Measurements from ENCODE around the gene OTUD1. TPM values are rescaled to one million over a fixed set of nuclear protein-coding genes. Genes with fewer than 3 reads are reported as not detected.

The OTUD1 gene
- total and polyA plus RNA-seq, 2 of the 4 experiments (the other 2 are of a cell fraction), result 1.3 to 1.4 TPM

- no peak overlapping the region for H3K56ac ChIP-seq (ENCODE audit: extremely low read depth, insufficient read depth, low read length)
- H3K4ac ChIP-seq (ENCODE audit: low read depth, low read length), result peak overlapping the region; percentile 54
- H3K27me3 ChIP-seq (ENCODE audit: control insufficient read depth, insufficient read depth, low read length), result no peaks in the 10 kb centered on the region; the same call in 1 of the 2 replicates
- H2BK120ac ChIP-seq (ENCODE audit: low read depth, low read length), result peak overlapping the region; percentile 75; the same call in 1 of the 2 replicates
- DNase-seq, result peak; percentile 97
- H3K18ac ChIP-seq (ENCODE audit: low read depth, low read length), result 0 out of 2 replicates have a peak overlapping the region, but pooled peaks have one; percentile 16
- ChIA-PET CTCF (no interaction called here), POLR2A (ENCODE audit: unreplicated experiment) (no interaction called here)
- in situ Hi-C loops (cut with MboI; ENCODE audit: low sequenced_read_pairs) (no loop called here), intact Hi-C loops (cut with micrococcal nuclease) (loop anchor here (1.0 kb wide), 1 partner anchor 39 kb away; no protein-coding TSS in a partner anchor), dilution Hi-C loops (cut with HindIII; ENCODE audit: low sequenced_read_pairs, unreplicated experiment) (no loop called here)
- H3K9me3 ChIP-seq (ENCODE audit: control insufficient read depth, insufficient read depth, low read length), result no peaks in the 10 kb centered on the region
- no TSS peak for BruUV-seq (replicated peaks)
- 0 out of 2 replicates have a peak overlapping the region, but pooled peaks have one; percentile 55 for H3K14ac ChIP-seq (replicated peaks; ENCODE audit: low read depth, low read length)
- no peaks in the 10 kb centered on the region for H3K9me1 ChIP-seq (ENCODE audit: insufficient read depth, low read length)
- H2AK5ac ChIP-seq (ENCODE audit: low read depth, low read length), result 0 out of 2 replicates have a peak overlapping the region, but pooled peaks have one; percentile 56
- no CpG with 5 or more reads among the region's 7 CpGs for WGBS, 2 experiments (ENCODE audit: extremely low coverage in 2 of 2, insufficient read length in 1 of 2)
- no peak for TF ChIP-seq POLR2A (IDR thresholded peaks at IDR 0.05; ENCODE audit: low read depth, low read length)
- TF ChIP-seq BHLHE40 (IDR thresholded peaks at IDR 0.05; ENCODE audit: low read depth, low read length), result peak; percentile 50; the same call in 1 of the 2 replicates
- TF ChIP-seq MAZ (IDR thresholded peaks at IDR 0.05; ENCODE audit: borderline replicate concordance, low read depth, low read length), result no peak
- no peak for TF ChIP-seq RFX5 (IDR thresholded peaks at IDR 0.05; ENCODE audit: low read depth, low read length)
- no peak for TF ChIP-seq SMC3 (IDR thresholded peaks at IDR 0.05; ENCODE audit: low read depth, low read length)
- TF ChIP-seq RCOR1 (IDR thresholded peaks at IDR 0.05; ENCODE audit: insufficient replicate concordance, low read length), result peak; percentile 80
- TF ChIP-seq CTCF (conservative IDR thresholded peaks at IDR 0.05; ENCODE audit: low read depth, low read length), result no peak
- no peak for TF ChIP-seq RAD21 (IDR thresholded peaks at IDR 0.05; ENCODE audit: low read length)
- peak; percentile 66; the same call in 1 of the 2 replicates for TF ChIP-seq CEBPB (IDR thresholded peaks at IDR 0.05; ENCODE audit: low read depth, low read length)
- peak; percentile 86 for TF ChIP-seq FOS (IDR thresholded peaks at IDR 0.05; ENCODE audit: low read depth, low read length)
- peak; percentile 77 for TF ChIP-seq NFE2L2 (IDR thresholded peaks at IDR 0.05; ENCODE audit: low read depth, low read length)
- peak; percentile 63 for TF ChIP-seq MAFK (IDR thresholded peaks at IDR 0.05; ENCODE audit: low read depth, low read length)
- TF ChIP-seq CHD1 (IDR thresholded peaks at IDR 0.05; ENCODE audit: low read depth, low read length), result no peak
- TF ChIP-seq USF2 (IDR thresholded peaks at IDR 0.05; ENCODE audit: low read depth, low read length), result no peak
- no peak for TF ChIP-seq ELK1 (IDR thresholded peaks at IDR 0.05; ENCODE audit: borderline replicate concordance, low read depth, low read length)
- TF ChIP-seq MXI1 (IDR thresholded peaks at IDR 0.05; ENCODE audit: borderline replicate concordance, low read depth, low read length), result no peak
- H3K23ac ChIP-seq (ENCODE audit: low read depth, low read length), result peak overlapping the region; percentile 54; the same call in 1 of the 2 replicates
- H2BK5ac ChIP-seq (ENCODE audit: low read depth, low read length, poor library complexity, severe bottlenecking), result peak overlapping the region; percentile 59
- no peak overlapping the region for H3K4me3 ChIP-seq (ENCODE audit: insufficient read depth, low read depth, low read length)
- peak overlapping the region in 1 of 2 experiments; percentile 53; a peak in 1 of 4 replicates for H4K8ac ChIP-seq (ENCODE audit: low read depth in 2 of 2, low read length in 2 of 2)
- no peak overlapping the region for H2AK9ac ChIP-seq (replicated peaks; ENCODE audit: low read depth, low read length, poor library complexity)
- H2AFZ ChIP-seq (replicated peaks; ENCODE audit: low read length, poor library complexity), result peak overlapping the region; percentile 54
- H4K91ac ChIP-seq (ENCODE audit: insufficient read depth, low read depth, low read length), result no peak overlapping the region; the same call in 1 of the 2 replicates
- H3K9ac ChIP-seq (ENCODE audit: low read depth, low read length), result no peak overlapping the region
- H3K79me1 ChIP-seq (ENCODE audit: low read depth in 1 of 2, low read length in 2 of 2), result no peaks in the 10 kb centered on the region
- peaks cover 5% of the 10 kb centered on the region for H3K4me1 ChIP-seq (ENCODE audit: control insufficient read depth, insufficient read depth, low read length)
- H2BK20ac ChIP-seq (ENCODE audit: low read depth, low read length), result peak overlapping the region; percentile 48; the same call in 1 of the 2 replicates
- ATAC-seq (ENCODE audit: low read depth), result peak; percentile 92
- no peaks in the 10 kb centered on the region for H4K20me1 ChIP-seq (ENCODE audit: insufficient read depth, low read length)
- no peak overlapping the region for H3K27ac ChIP-seq (ENCODE audit: insufficient read depth, low read length)
- peak overlapping the region; percentile 47 for H3K4me2 ChIP-seq (ENCODE audit: low read depth, low read length)
- H4K5ac ChIP-seq (ENCODE audit: low read depth, low read length), result no peak overlapping the region
- 0 out of 3 replicates have a peak overlapping the region, but pooled peaks have one; percentile 22 for H2BK15ac ChIP-seq (ENCODE audit: low read depth, low read length)
- H3K36me3 ChIP-seq (ENCODE audit: control insufficient read depth, insufficient read depth, low read length), result no peaks in the 10 kb centered on the region
Measured at GRCh38 chr10:23399701-23400144, 39.2 kb upstream of the OTUD1 start.

Data from IMR-90 (cell line).